ENCODE measurements around the gene RTEL1.

RTEL1 gene

DNA sequence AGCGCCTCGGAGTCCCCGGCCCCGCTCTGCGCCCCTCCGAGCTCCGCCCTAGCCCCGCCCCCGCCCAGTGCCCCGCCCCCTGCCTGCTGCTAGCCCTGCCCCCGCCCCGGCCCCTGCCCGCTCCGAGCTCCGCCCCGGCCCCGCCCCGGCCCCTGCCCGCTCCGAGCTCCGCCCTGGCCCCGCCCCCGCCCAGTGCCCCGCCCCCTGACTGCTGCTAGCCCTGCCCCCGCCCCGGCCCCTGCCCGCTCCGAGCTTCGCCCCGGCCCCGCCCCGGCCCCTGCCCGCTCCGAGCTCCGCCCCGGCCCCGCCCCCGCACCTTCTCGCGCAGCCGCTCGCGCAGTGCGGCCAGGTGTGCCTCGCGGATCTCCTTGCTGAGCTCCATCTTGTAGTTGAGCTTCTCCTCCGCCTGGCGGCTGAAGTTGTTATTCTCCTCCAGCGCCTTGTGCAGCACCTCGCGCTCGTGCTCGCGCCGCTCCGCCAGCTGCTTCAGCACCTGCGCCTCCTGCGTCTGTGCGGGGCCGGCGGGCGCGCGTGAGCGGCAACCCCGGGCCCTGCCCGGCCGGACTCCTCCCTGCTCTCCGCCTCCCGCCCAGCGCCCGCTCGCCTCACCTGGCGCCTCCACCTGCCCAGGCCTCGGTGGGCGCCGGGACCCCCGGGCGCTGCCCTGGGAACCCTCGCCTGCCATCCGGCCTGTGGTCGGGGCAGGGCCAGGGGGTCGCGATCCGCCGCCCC is 16.2 kb upstream of the RTEL1 start (continued):
- no peak for TF ChIP-seq RBAK (tag by site-specific recombination; IDR thresholded peaks at IDR 0.05)
- TF ChIP-seq ZNF561 (tag by site-specific recombination; IDR thresholded peaks at IDR 0.05; ENCODE audit: borderline replicate concordance), result peak; percentile 64; the same call in 1 of the 2 replicates
- TF ChIP-seq YY2 (tag by site-specific recombination; IDR thresholded peaks at IDR 0.05), result no peak
- TF ChIP-seq EGR2 (tag by site-specific recombination; IDR thresholded peaks at IDR 0.05; ENCODE audit: low read depth), result no peak
- no peak for TF ChIP-seq ZNF510 (tag by site-specific recombination; IDR thresholded peaks at IDR 0.05; ENCODE audit: insufficient replicate concordance)
- no peak for TF ChIP-seq ZNF473 (tag by site-specific recombination; IDR thresholded peaks at IDR 0.05)
- TF ChIP-seq, protein P1, sequence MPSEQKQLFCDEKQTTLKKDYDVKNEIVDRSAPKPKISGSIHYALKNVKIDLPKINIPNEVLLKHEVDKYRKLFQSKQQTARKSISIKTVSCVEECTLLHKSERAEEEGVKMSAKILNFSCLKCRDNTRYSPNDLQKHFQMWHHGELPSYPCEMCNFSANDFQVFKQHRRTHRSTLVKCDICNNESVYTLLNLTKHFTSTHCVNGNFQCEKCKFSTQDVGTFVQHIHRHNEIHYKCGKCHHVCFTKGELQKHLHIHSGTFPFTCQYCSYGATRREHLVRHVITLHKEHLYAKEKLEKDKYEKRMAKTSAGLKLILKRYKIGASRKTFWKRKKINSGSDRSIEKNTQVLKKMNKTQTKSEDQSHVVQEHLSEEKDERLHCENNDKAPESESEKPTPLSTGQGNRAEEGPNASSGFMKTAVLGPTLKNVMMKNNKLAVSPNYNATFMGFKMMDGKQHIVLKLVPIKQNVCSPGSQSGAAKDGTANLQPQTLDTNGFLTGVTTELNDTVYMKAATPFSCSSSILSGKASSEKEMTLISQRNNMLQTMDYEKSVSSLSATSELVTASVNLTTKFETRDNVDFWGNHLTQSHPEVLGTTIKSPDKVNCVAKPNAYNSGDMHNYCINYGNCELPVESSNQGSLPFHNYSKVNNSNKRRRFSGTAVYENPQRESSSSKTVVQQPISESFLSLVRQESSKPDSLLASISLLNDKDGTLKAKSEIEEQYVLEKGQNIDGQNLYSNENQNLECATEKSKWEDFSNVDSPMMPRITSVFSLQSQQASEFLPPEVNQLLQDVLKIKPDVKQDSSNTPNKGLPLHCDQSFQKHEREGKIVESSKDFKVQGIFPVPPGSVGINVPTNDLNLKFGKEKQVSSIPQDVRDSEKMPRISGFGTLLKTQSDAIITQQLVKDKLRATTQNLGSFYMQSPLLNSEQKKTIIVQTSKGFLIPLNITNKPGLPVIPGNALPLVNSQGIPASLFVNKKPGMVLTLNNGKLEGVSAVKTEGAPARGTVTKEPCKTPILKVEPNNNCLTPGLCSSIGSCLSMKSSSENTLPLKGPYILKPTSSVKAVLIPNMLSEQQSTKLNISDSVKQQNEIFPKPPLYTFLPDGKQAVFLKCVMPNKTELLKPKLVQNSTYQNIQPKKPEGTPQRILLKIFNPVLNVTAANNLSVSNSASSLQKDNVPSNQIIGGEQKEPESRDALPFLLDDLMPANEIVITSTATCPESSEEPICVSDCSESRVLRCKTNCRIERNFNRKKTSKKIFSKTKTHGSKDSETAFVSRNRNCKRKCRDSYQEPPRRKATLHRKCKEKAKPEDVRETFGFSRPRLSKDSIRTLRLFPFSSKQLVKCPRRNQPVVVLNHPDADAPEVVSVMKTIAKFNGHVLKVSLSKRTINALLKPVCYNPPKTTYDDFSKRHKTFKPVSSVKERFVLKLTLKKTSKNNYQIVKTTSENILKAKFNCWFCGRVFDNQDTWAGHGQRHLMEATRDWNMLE (tag by site-specific recombination; conservative IDR thresholded peaks at IDR 0.05; ENCODE audit: low read depth), result no peak
- TF ChIP-seq, protein P2, sequence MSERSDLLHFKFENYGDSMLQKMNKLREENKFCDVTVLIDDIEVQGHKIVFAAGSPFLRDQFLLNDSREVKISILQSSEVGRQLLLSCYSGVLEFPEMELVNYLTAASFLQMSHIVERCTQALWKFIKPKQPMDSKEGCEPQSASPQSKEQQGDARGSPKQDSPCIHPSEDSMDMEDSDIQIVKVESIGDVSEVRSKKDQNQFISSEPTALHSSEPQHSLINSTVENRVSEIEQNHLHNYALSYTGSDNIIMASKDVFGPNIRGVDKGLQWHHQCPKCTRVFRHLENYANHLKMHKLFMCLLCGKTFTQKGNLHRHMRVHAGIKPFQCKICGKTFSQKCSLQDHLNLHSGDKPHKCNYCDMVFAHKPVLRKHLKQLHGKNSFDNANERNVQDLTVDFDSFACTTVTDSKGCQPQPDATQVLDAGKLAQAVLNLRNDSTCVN (tag by site-specific recombination; optimal IDR thresholded peaks at IDR 0.05), result peak; percentile 85
- TF ChIP-seq ZNF350 (tag by site-specific recombination; IDR thresholded peaks at IDR 0.05), result no peak
- no peak for TF ChIP-seq ZNF155 (tag by site-specific recombination; IDR thresholded peaks at IDR 0.05)
- TF ChIP-seq ZNF530 (tag by site-specific recombination; IDR thresholded peaks at IDR 0.05; ENCODE audit: low read depth), result no peak
- TF ChIP-seq ZNF23 (tag by site-specific recombination; IDR thresholded peaks at IDR 0.05; ENCODE audit: borderline replicate concordance), result no peak
- TF ChIP-seq SETDB1 (IDR thresholded peaks at IDR 0.05; ENCODE audit: insufficient read length, low read length), result no peak
- no peak for TF ChIP-seq ZNF266 (tag by site-specific recombination; IDR thresholded peaks at IDR 0.05; ENCODE audit: low read depth)
- TF ChIP-seq ZNF19 (tag by site-specific recombination; IDR thresholded peaks at IDR 0.05; ENCODE audit: low read depth), result no peak
- TF ChIP-seq, protein P3, sequence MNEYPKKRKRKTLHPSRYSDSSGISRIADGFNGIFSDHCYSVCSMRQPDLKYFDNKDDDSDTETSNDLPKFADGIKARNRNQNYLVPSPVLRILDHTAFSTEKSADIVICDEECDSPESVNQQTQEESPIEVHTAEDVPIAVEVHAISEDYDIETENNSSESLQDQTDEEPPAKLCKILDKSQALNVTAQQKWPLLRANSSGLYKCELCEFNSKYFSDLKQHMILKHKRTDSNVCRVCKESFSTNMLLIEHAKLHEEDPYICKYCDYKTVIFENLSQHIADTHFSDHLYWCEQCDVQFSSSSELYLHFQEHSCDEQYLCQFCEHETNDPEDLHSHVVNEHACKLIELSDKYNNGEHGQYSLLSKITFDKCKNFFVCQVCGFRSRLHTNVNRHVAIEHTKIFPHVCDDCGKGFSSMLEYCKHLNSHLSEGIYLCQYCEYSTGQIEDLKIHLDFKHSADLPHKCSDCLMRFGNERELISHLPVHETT (tag by site-specific recombination; IDR thresholded peaks at IDR 0.05), result no peak
- TF ChIP-seq ZNF555 (tag by site-specific recombination; conservative IDR thresholded peaks at IDR 0.05), result no peak
- no peak for TF ChIP-seq ZFP3 (tag by site-specific recombination; IDR thresholded peaks at IDR 0.05; ENCODE audit: low read depth)
- TF ChIP-seq ZNF354C (tag by site-specific recombination; IDR thresholded peaks at IDR 0.05; ENCODE audit: borderline replicate concordance, low read depth), result no peak
- no peak for TF ChIP-seq ZNF169 (tag by site-specific recombination; IDR thresholded peaks at IDR 0.05)
- TF ChIP-seq ZNF660 (tag by site-specific recombination; IDR thresholded peaks at IDR 0.05), result no peak
- TF ChIP-seq, protein P4, sequence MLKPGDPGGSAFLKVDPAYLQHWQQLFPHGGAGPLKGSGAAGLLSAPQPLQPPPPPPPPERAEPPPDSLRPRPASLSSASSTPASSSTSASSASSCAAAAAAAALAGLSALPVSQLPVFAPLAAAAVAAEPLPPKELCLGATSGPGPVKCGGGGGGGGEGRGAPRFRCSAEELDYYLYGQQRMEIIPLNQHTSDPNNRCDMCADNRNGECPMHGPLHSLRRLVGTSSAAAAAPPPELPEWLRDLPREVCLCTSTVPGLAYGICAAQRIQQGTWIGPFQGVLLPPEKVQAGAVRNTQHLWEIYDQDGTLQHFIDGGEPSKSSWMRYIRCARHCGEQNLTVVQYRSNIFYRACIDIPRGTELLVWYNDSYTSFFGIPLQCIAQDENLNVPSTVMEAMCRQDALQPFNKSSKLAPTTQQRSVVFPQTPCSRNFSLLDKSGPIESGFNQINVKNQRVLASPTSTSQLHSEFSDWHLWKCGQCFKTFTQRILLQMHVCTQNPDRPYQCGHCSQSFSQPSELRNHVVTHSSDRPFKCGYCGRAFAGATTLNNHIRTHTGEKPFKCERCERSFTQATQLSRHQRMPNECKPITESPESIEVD (tag by site-specific recombination; IDR thresholded peaks at IDR 0.05), result no peak
- TF ChIP-seq SP3 (tag by site-specific recombination; IDR thresholded peaks at IDR 0.05), result peak; percentile 45; the same call in 1 of the 2 replicates
- no peak for TF ChIP-seq ZNF501 (tag by site-specific recombination; IDR thresholded peaks at IDR 0.05)
- TF ChIP-seq ZNF335 (tag by site-specific recombination; conservative IDR thresholded peaks at IDR 0.05), result 0 out of 2 replicates have a peak, but pooled peaks have one; percentile 21
- TF ChIP-seq, protein P5, sequence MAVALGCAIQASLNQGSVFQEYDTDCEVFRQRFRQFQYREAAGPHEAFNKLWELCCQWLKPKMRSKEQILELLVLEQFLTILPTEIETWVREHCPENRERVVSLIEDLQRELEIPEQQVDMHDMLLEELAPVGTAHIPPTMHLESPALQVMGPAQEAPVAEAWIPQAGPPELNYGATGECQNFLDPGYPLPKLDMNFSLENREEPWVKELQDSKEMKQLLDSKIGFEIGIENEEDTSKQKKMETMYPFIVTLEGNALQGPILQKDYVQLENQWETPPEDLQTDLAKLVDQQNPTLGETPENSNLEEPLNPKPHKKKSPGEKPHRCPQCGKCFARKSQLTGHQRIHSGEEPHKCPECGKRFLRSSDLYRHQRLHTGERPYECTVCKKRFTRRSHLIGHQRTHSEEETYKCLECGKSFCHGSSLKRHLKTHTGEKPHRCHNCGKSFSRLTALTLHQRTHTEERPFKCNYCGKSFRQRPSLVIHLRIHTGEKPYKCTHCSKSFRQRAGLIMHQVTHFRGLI (tag by site-specific recombination; IDR thresholded peaks at IDR 0.05), result no peak
- peak; percentile 19; the same call in 1 of the 2 replicates for TF ChIP-seq KLF8 (tag by site-specific recombination; IDR thresholded peaks at IDR 0.05)
- no peak for TF ChIP-seq ZFHX2 (tag by site-specific recombination; conservative IDR thresholded peaks at IDR 0.05)

Data from HEK293 (cell line).